ENCODE data around the gene KLHL26. TPM values are rescaled to one million over a fixed set of nuclear protein-coding genes. Genes with fewer than 3 reads are reported as not detected.

KLHL26 gene
- total and polyA plus RNA-seq, 2 experiments from 2014 or later: 8.2 to 8.6 TPM

DNA sequence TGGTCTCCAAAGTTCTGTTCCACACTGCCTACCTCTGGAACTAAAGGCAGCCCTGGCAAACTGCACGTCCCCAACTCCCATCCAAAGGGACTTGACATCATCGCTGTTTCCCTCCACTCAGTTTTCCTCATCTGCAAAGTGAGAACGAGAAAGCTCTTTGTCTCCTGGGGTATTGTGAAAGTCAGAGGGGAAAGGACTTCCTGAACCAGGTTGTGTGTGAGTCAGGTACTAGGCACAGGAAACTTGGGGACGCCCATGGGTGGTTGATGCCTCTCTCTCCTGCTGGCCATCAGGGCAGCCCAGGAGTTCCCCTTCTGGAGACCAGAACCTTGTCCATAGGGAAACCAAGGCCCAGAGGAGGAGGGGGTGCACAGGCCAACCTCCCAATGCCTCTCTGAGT lies 35.0 kb upstream of the KLHL26 start:
- DNase-seq (ENCODE audit: low read depth in 1 of 2, low spot score in 1 of 2): no peak
- TF ChIP-seq, protein P1, sequence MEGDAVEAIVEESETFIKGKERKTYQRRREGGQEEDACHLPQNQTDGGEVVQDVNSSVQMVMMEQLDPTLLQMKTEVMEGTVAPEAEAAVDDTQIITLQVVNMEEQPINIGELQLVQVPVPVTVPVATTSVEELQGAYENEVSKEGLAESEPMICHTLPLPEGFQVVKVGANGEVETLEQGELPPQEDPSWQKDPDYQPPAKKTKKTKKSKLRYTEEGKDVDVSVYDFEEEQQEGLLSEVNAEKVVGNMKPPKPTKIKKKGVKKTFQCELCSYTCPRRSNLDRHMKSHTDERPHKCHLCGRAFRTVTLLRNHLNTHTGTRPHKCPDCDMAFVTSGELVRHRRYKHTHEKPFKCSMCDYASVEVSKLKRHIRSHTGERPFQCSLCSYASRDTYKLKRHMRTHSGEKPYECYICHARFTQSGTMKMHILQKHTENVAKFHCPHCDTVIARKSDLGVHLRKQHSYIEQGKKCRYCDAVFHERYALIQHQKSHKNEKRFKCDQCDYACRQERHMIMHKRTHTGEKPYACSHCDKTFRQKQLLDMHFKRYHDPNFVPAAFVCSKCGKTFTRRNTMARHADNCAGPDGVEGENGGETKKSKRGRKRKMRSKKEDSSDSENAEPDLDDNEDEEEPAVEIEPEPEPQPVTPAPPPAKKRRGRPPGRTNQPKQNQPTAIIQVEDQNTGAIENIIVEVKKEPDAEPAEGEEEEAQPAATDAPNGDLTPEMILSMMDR (IDR thresholded peaks at IDR 0.05; ENCODE audit: low read depth, low read length): no peak
- Histone ChIP-seq H3K4me3 (no peak overlapping the region), H3K27me3 (peaks cover 54% of the 10 kb centered on the region), H3K27ac (no peak overlapping the region), H3K36me3 (no peaks in the 10 kb centered on the region), H3K9me3 (ENCODE audit: low read depth) (no peaks in the 10 kb centered on the region), H3K4me1 (ENCODE audit: low read depth) (no peaks in the 10 kb centered on the region)

DNA sequence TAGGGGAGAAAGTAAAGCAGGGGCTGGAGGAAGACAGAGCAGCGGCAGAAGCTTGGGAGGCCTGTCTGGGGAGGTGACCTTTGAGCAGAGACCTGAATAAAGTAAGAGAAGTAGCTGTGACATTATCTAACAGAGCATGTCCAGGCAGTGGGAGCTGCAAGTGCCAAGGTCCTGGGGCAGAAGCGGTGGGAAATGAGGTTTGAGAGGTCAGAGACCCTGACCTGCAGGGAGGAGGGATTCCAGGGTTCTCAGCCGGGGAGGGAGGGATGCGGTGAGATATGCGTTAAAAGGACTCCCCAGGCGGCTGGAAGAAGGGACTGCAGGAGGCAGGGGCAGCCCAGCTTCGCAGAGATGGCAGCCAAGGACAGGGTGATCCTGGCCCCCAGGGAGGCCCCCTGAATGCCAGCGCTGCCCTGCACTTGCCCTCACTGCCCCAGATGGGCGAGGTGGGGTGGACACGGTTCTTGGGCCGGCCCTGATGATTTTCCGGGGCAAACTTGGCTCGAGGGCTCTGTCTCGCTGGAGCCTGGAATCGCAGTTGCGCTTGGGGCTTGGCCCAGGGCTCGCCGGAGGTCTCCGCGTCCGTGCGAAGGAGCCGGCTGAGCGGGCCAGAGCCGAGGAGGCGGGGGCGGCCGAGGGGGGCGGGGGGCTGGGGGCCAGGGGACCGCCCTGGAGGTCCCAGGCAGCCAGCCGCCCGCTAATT lies 33.4 kb upstream of the KLHL26 start:
- Histone ChIP-seq H3K4me3 (no peak overlapping the region), H3K9me3 (ENCODE audit: low read depth) (no peaks in the 10 kb centered on the region), H3K27ac (no peak overlapping the region), H3K36me3 (no peaks in the 10 kb centered on the region), H3K27me3 (peaks cover 70% of the 10 kb centered on the region), H3K4me1 (ENCODE audit: low read depth) (no peaks in the 10 kb centered on the region)
- DNase-seq (ENCODE audit: low read depth in 1 of 2, low spot score in 1 of 2): peak in 1 of 2 donors; percentile 33
- TF ChIP-seq, protein P1 (IDR thresholded peaks at IDR 0.05; ENCODE audit: low read depth, low read length): peak; percentile 39

DNA sequence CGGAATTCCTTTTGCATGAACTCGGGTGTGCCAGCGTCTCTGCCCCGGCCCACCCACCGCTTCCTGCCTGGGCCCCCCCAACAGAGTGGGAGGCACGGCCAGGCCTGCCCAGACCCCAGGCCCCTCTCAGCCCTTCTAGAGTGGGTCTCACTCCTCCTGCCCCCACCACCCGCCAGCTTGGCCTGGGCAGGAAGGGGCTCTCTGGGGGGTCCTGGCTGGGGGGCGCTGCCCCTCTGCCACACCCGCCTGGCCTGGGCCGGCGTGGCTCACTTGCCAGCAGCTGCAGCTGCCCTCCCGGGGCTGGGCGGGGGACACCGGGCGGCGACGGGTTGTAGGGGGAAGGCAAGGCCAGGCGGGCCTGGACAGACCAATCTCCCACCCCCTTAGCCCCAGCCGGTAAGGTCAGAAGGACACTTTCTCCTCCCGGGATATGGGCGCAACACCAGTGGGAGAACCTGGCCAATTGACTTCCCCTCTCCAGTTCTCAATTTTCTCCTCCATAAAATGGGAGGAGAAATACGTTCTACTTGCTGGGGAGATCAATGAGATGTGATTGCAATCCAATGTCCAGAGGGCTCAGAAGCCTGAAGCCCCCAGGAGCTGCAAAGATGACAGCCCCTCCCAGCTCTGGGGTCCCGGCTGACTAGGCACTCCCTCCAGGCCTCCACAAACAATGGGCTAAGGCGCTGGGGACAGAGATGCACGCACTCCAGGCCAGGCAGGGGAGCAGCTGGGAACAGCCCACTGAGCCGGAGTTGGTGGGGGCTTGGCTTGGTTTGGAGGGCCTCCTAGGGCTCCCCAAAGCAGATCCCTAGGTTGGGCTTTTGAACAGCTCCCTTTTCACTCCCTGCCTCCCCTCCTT lies 32.6 kb upstream of the KLHL26 start:
- TF ChIP-seq, protein P1 (IDR thresholded peaks at IDR 0.05; ENCODE audit: low read depth, low read length): no peak
- no peaks in the 10 kb centered on the region for H3K36me3 ChIP-seq
- no peaks in the 10 kb centered on the region for H3K9me3 ChIP-seq (ENCODE audit: low read depth)
- no peak overlapping the region for H3K27ac ChIP-seq
- H3K4me1 ChIP-seq (ENCODE audit: low read depth): no peaks in the 10 kb centered on the region
- DNase-seq (ENCODE audit: low read depth in 1 of 2, low spot score in 1 of 2): no peak
- peaks cover 78% of the 10 kb centered on the region for H3K27me3 ChIP-seq
- H3K4me3 ChIP-seq: no peak overlapping the region

DNA sequence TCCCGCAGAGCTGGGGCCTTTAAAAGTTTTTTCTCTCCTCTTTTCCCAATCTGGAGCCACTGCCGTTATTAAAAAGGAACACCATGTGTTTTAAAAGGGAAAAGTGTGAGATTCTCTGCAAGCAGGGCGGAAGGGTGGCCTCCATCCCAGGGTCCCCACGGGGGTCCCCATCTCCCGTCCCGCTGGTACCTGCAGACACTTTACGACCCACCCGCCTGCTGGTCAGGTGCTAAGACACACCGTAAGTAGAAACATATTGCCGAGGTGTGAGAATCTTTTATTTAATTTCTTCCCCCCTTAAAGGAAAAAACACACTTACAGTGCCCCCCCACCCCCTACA lies 32.0 kb upstream of the KLHL26 start:
- peaks cover 84% of the 10 kb centered on the region for H3K27me3 ChIP-seq
- no peak overlapping the region for H3K4me3 ChIP-seq
- no peaks in the 10 kb centered on the region for H3K4me1 ChIP-seq (ENCODE audit: low read depth)
- H3K36me3 ChIP-seq: no peaks in the 10 kb centered on the region
- no peak overlapping the region for H3K27ac ChIP-seq
- no peak for DNase-seq (ENCODE audit: low read depth in 1 of 2, low spot score in 1 of 2)
- H3K9me3 ChIP-seq (ENCODE audit: low read depth): no peaks in the 10 kb centered on the region
- TF ChIP-seq, protein P1 (IDR thresholded peaks at IDR 0.05; ENCODE audit: low read depth, low read length): no peak

DNA sequence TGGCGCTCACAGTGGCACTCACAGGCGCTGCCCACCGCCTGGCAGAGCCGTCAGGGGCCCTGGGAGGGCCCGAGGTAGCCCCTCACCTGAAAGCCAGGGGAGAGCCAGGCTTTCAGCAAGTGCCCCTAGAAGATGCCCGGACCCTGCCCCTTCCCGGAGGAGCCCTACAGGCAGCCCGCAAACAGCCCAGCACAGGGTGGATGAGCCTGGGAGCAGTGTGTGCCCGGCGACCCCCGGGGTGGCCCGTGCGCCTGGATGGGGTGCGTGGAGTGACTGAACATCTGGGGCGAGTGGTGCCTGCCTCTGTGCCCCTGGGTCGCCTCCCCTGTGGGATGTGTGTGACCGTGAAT lies 31.7 kb upstream of the KLHL26 start:
- Histone ChIP-seq H3K4me1 (ENCODE audit: low read depth) (no peaks in the 10 kb centered on the region), H3K9me3 (ENCODE audit: low read depth) (no peaks in the 10 kb centered on the region), H3K27ac (no peak overlapping the region), H3K27me3 (peaks cover 87% of the 10 kb centered on the region), H3K4me3 (no peak overlapping the region), H3K36me3 (no peaks in the 10 kb centered on the region)
- TF ChIP-seq, protein P1 (IDR thresholded peaks at IDR 0.05; ENCODE audit: low read depth, low read length): no peak
- no peak for DNase-seq (ENCODE audit: low read depth in 1 of 2, low spot score in 1 of 2)

All from cardiac muscle cell (in vitro differentiated cells and primary cell).